Measurements from ENCODE around the gene EXOC6B.

EXOC6B gene

DNA sequence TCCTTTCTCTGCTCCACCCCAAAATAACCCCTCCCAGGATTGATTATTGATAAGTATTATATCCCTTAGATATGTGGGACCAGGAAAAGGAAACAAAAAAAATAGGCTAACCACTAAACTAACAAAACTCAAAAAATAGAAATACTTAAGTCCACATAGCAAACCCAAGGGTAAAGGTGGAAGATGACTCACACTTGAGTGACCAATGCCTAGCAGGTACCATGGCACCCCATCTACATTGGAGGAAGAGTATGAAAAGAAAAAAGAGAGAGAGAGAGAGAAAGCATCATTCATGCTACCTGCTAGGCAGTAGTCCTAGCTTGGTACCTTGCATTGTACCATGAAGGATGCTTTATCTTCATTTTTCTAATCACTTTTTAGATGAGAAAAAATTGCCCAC is 6.3 kb downstream of the EXOC6B start:
- H3K27ac ChIP-seq (ENCODE audit: insufficient read depth, low read length, poor library complexity, severe bottlenecking): no peak overlapping the region
- no peaks in the 10 kb centered on the region for H3K9me3 ChIP-seq (ENCODE audit: control insufficient read depth, low read length)
- H3K4me1 ChIP-seq (ENCODE audit: control insufficient read depth, insufficient read depth, low read length, poor library complexity, severe bottlenecking): no peaks in the 10 kb centered on the region
- no peak for DNase-seq
- H3K36me3 ChIP-seq (ENCODE audit: control insufficient read depth, insufficient read depth, low read length): no peaks in the 10 kb centered on the region
- H3K4me3 ChIP-seq (ENCODE audit: insufficient read depth, low read depth, low read length, poor library complexity, severe bottlenecking): no peak overlapping the region
- H3K27me3 ChIP-seq (replicated peaks; ENCODE audit: control insufficient read depth, insufficient read depth, low read length, poor library complexity, severe bottlenecking): no peaks in the 10 kb centered on the region

DNA sequence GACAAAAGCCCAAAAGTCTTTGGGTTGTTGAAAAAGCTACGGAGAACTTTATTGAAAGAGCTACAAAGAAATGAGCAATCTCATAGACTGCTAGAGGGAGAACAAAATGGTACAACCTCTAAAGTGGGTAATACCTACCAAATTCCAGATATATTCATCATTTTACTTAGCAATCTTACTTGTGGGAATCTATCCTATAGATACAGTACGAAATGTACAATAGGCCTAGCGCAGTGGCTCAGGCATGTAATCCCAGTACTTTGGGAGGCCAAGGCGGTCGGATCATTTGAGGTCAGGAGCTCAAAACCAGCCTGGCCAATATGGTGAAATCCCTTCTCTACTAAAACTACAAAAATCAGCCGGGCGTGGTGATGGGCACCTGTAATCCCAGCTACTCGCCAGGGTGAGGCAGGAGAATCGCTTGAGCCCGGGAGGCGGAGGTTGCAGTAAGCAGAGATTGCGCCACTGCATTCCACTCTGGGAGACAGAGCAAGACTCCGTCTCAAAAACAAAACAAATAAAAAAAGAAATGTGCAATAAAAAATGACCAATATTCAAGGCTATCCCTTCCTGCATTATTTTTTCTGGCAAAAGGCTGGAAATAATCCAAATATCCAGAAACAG is 10.1 kb downstream of the EXOC6B start:
- no peak for DNase-seq
- H3K9me3 ChIP-seq (ENCODE audit: control insufficient read depth, low read length): no peaks in the 10 kb centered on the region
- no peak overlapping the region for H3K27ac ChIP-seq (ENCODE audit: insufficient read depth, low read length, poor library complexity, severe bottlenecking)
- H3K4me3 ChIP-seq (ENCODE audit: insufficient read depth, low read depth, low read length, poor library complexity, severe bottlenecking): no peak overlapping the region
- no peaks in the 10 kb centered on the region for H3K4me1 ChIP-seq (ENCODE audit: control insufficient read depth, insufficient read depth, low read length, poor library complexity, severe bottlenecking)
- H3K27me3 ChIP-seq (replicated peaks; ENCODE audit: control insufficient read depth, insufficient read depth, low read length, poor library complexity, severe bottlenecking): no peaks in the 10 kb centered on the region
- H3K36me3 ChIP-seq (ENCODE audit: control insufficient read depth, insufficient read depth, low read length): no peaks in the 10 kb centered on the region

DNA sequence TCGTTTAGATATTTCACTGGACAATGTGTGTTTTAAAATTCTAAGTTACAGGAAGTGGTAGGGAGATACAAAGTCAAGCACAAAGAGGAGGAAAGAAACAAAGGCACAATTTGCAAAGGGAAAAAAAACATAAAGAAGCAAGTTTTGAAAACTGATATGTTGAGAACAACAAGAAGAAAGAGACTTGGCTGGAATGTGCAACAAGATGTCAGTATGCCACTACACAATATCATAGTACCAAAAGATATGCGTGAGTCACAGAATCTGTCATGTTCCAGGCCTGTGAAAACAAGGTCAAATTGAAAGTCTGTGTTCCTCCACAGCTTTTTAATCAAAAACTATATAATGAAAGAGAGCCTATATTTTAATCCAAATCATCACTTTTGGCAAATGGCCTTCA is 12.0 kb downstream of the EXOC6B start:
- H3K27ac ChIP-seq (ENCODE audit: insufficient read depth, low read length, poor library complexity, severe bottlenecking): no peak overlapping the region
- H3K9me3 ChIP-seq (ENCODE audit: control insufficient read depth, low read length): no peaks in the 10 kb centered on the region
- no peaks in the 10 kb centered on the region for H3K27me3 ChIP-seq (replicated peaks; ENCODE audit: control insufficient read depth, insufficient read depth, low read length, poor library complexity, severe bottlenecking)
- no peaks in the 10 kb centered on the region for H3K36me3 ChIP-seq (ENCODE audit: control insufficient read depth, insufficient read depth, low read length)
- no peak for DNase-seq
- no peak overlapping the region for H3K4me3 ChIP-seq (ENCODE audit: insufficient read depth, low read depth, low read length, poor library complexity, severe bottlenecking)
- no peaks in the 10 kb centered on the region for H3K4me1 ChIP-seq (ENCODE audit: control insufficient read depth, insufficient read depth, low read length, poor library complexity, severe bottlenecking)

DNA sequence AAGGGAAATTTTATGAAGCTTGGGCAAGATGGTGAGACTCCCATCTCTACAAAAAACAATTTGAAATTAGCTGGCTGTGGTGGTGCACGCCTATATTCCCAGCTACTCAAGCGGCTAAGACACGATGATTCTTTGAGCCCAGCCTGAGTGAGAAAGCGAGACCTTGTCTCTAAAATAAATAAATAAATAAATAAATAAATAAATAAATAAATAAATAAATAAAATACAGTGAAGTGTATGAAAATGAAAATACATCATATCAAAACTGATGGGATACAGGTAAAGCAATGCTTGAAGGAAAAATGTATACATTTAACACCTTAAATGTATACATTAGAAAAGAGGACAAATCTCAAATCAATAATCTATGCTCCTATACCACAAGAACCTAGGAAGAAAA is 15.7 kb downstream of the EXOC6B start:
- Histone ChIP-seq H3K27me3 (replicated peaks; ENCODE audit: control insufficient read depth, insufficient read depth, low read length, poor library complexity, severe bottlenecking) (no peaks in the 10 kb centered on the region), H3K4me3 (ENCODE audit: insufficient read depth, low read depth, low read length, poor library complexity, severe bottlenecking) (no peak overlapping the region), H3K27ac (ENCODE audit: insufficient read depth, low read length, poor library complexity, severe bottlenecking) (no peak overlapping the region), H3K9me3 (ENCODE audit: control insufficient read depth, low read length) (no peaks in the 10 kb centered on the region), H3K36me3 (ENCODE audit: control insufficient read depth, insufficient read depth, low read length) (no peaks in the 10 kb centered on the region), H3K4me1 (ENCODE audit: control insufficient read depth, insufficient read depth, low read length, poor library complexity, severe bottlenecking) (no peaks in the 10 kb centered on the region)
- DNase-seq: no peak

DNA sequence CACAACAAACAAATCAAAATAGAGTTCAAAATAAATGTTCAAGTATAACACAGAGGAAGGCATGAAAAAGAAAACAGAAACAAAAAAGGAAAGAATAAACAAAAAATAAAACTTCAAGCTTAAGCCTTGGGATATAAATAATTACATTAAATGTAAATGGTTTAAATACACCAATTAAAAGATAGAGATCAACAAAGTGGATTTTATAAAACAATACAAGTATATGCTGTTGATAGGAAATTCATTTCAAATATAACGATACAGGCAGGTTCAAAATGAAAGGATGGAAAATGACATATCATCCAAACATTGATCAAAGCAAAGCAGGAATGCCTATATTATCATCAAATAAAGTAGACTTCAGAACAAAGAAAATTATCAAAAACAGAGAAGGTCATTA is 16.7 kb downstream of the EXOC6B start:
- Histone ChIP-seq H3K4me3 (ENCODE audit: insufficient read depth, low read depth, low read length, poor library complexity, severe bottlenecking) (no peak overlapping the region), H3K27me3 (replicated peaks; ENCODE audit: control insufficient read depth, insufficient read depth, low read length, poor library complexity, severe bottlenecking) (no peaks in the 10 kb centered on the region), H3K36me3 (ENCODE audit: control insufficient read depth, insufficient read depth, low read length) (no peaks in the 10 kb centered on the region), H3K27ac (ENCODE audit: insufficient read depth, low read length, poor library complexity, severe bottlenecking) (no peak overlapping the region), H3K9me3 (ENCODE audit: control insufficient read depth, low read length) (no peaks in the 10 kb centered on the region), H3K4me1 (ENCODE audit: control insufficient read depth, insufficient read depth, low read length, poor library complexity, severe bottlenecking) (no peaks in the 10 kb centered on the region)
- DNase-seq: no peak

DNA sequence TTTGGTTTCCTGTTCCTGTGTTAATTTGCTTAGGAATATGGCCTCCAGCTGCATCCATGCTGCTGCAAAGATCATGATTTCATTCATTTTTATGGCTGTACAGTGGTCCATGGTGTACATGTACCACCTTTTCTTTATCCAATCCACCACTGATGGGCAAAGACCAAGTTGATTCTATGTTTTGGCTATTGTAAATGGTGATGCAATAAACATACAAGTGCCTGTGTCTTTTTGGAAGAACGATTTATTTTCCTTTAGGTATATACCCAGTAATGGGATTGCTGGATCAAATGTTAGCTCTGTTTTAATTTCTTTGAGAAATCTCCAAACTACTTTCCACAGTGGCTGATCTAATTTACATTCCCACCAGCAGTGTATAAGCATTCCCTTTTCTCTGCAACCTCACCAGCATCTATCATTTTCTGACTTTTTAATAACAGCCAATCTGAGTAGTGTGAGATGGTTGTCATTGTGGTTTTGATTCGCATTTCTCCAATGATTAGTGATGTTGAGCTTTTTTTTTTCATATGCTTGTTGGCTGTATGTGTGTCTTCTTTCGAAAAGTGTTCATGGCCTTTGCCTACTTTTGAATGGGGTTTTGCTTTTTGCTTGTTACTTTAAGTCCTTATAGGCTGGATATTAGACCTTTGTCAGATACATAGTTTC is 19.4 kb downstream of the EXOC6B start:
- H3K27me3 ChIP-seq (replicated peaks; ENCODE audit: control insufficient read depth, insufficient read depth, low read length, poor library complexity, severe bottlenecking): no peaks in the 10 kb centered on the region
- H3K36me3 ChIP-seq (ENCODE audit: control insufficient read depth, insufficient read depth, low read length): no peaks in the 10 kb centered on the region
- no peaks in the 10 kb centered on the region for H3K9me3 ChIP-seq (ENCODE audit: control insufficient read depth, low read length)
- no peak overlapping the region for H3K4me3 ChIP-seq (ENCODE audit: insufficient read depth, low read depth, low read length, poor library complexity, severe bottlenecking)
- H3K27ac ChIP-seq (ENCODE audit: insufficient read depth, low read length, poor library complexity, severe bottlenecking): no peak overlapping the region
- H3K4me1 ChIP-seq (ENCODE audit: control insufficient read depth, insufficient read depth, low read length, poor library complexity, severe bottlenecking): no peaks in the 10 kb centered on the region
- DNase-seq: no peak

DNA sequence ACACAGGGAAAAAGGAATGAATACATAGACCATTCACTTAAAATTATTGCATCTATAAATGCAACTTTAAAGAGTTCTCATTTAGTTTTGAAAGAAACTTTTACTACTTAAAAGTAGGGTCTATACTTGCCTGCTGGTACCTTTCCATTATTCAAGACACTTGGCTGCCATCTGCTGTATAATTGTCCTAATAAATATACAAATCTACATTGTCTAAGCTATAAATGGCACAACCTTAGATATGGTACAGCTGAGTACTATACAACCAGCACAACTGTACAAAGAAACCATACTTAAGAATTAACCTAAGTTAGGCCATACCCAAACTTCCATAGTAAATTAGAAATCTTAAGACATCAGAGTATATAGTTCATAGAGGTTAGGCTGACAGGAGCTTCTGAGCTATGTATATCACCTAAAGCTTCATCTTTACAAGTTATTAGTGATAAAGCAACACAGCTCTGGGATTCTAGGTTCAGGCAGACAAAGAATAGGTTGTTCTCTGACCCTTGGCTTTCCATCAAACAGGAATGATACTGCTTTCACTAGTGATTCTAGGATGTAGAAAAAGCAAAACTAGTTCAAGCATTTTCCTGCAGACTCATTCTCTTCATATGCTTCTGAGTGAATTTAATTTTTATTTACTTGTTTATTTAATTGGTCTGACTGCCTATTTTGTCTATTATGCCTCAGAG is 22.1 kb downstream of the EXOC6B start:
- no peak overlapping the region for H3K4me3 ChIP-seq (ENCODE audit: insufficient read depth, low read depth, low read length, poor library complexity, severe bottlenecking)
- H3K4me1 ChIP-seq (ENCODE audit: control insufficient read depth, insufficient read depth, low read length, poor library complexity, severe bottlenecking): no peaks in the 10 kb centered on the region
- no peaks in the 10 kb centered on the region for H3K36me3 ChIP-seq (ENCODE audit: control insufficient read depth, insufficient read depth, low read length)
- no peak for DNase-seq
- H3K27me3 ChIP-seq (replicated peaks; ENCODE audit: control insufficient read depth, insufficient read depth, low read length, poor library complexity, severe bottlenecking): no peaks in the 10 kb centered on the region
- H3K27ac ChIP-seq (ENCODE audit: insufficient read depth, low read length, poor library complexity, severe bottlenecking): no peak overlapping the region
- H3K9me3 ChIP-seq (ENCODE audit: control insufficient read depth, low read length): no peaks in the 10 kb centered on the region

DNA sequence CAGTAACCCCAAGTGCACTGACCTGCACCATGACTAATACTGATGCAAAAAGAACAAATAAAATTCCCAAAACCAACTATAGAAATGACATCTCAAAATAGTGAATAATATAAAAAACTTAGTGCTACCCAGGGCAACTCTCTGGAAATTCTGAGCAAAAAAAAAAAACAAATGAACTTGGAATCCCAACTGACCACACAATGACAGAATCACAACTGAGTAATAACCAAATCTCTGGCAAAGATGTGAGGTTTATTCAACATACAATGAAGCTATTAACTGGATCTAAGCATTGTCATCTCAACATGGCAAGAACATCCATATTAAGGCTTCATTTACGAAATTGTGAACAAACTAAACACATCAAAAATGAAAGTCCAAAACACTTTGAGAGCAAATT is 22.7 kb downstream of the EXOC6B start:
- H3K27me3 ChIP-seq (replicated peaks; ENCODE audit: control insufficient read depth, insufficient read depth, low read length, poor library complexity, severe bottlenecking): no peaks in the 10 kb centered on the region
- DNase-seq: no peak
- no peak overlapping the region for H3K4me3 ChIP-seq (ENCODE audit: insufficient read depth, low read depth, low read length, poor library complexity, severe bottlenecking)
- no peaks in the 10 kb centered on the region for H3K9me3 ChIP-seq (ENCODE audit: control insufficient read depth, low read length)
- H3K27ac ChIP-seq (ENCODE audit: insufficient read depth, low read length, poor library complexity, severe bottlenecking): no peak overlapping the region
- no peaks in the 10 kb centered on the region for H3K36me3 ChIP-seq (ENCODE audit: control insufficient read depth, insufficient read depth, low read length)
- H3K4me1 ChIP-seq (ENCODE audit: control insufficient read depth, insufficient read depth, low read length, poor library complexity, severe bottlenecking): no peaks in the 10 kb centered on the region

DNA sequence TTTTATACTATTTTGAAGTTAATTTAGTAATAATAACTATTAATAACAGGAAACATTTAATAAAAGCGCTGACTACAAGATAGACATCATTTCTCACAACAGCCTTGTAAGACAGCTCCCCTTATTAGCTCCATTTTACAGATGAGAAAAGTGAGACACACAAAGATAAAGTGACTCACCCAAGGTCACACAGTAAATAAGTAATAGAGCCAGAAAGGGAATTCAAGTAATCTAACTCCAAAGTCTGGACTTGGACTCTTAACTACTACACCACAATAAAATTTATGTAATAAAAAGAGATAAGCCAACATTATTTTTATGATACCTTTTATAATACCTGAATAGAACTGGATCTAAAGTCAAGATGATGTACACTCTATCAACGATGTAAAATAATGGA is 25.3 kb downstream of the EXOC6B start:
- H3K36me3 ChIP-seq (ENCODE audit: control insufficient read depth, insufficient read depth, low read length): no peaks in the 10 kb centered on the region
- H3K4me3 ChIP-seq (ENCODE audit: insufficient read depth, low read depth, low read length, poor library complexity, severe bottlenecking): no peak overlapping the region
- H3K27ac ChIP-seq (ENCODE audit: insufficient read depth, low read length, poor library complexity, severe bottlenecking): no peak overlapping the region
- H3K4me1 ChIP-seq (ENCODE audit: control insufficient read depth, insufficient read depth, low read length, poor library complexity, severe bottlenecking): no peaks in the 10 kb centered on the region
- no peaks in the 10 kb centered on the region for H3K27me3 ChIP-seq (replicated peaks; ENCODE audit: control insufficient read depth, insufficient read depth, low read length, poor library complexity, severe bottlenecking)
- H3K9me3 ChIP-seq (ENCODE audit: control insufficient read depth, low read length): no peaks in the 10 kb centered on the region
- no peak for DNase-seq

DNA sequence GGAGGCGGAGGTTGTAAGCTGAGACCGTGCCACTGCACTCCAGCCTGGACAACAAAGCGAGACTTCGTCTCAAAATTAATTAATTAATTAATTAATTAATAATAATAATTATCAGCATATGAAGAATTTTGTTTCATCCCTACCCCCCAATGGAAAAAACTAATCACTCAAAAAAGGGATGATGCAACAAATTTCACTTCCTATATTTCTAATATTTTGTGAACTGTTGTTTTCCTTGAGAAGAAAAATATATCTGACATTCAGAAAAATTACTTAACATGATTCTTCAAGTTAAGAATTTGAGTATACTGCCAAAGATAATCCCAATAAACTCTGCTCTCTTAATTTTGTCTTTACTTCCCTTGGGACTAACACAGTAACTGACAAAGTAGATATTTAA is 28.1 kb downstream of the EXOC6B start:
- H3K4me3 ChIP-seq (ENCODE audit: insufficient read depth, low read depth, low read length, poor library complexity, severe bottlenecking): no peak overlapping the region
- DNase-seq: no peak
- no peaks in the 10 kb centered on the region for H3K4me1 ChIP-seq (ENCODE audit: control insufficient read depth, insufficient read depth, low read length, poor library complexity, severe bottlenecking)
- H3K27me3 ChIP-seq (replicated peaks; ENCODE audit: control insufficient read depth, insufficient read depth, low read length, poor library complexity, severe bottlenecking): no peaks in the 10 kb centered on the region
- H3K9me3 ChIP-seq (ENCODE audit: control insufficient read depth, low read length): no peaks in the 10 kb centered on the region
- H3K36me3 ChIP-seq (ENCODE audit: control insufficient read depth, insufficient read depth, low read length): no peaks in the 10 kb centered on the region
- H3K27ac ChIP-seq (ENCODE audit: insufficient read depth, low read length, poor library complexity, severe bottlenecking): no peak overlapping the region

Measured in effector memory CD4-positive, alpha-beta T cell (primary cell).